ENCODE measurements around the gene FBH1. TPM values are rescaled to one million over a fixed set of nuclear protein-coding genes. Genes with fewer than 3 reads are reported as not detected.
A peak's percentile ranks its signal among the peaks of the same experiment; 100 is the strongest.

The FBH1 gene
- total and polyA plus RNA-seq, 9 of the 15 experiments (the other 6 are each of a cell fraction or from before 2014, with no cell fraction given), result 13.4 to 108 (median 77.8) TPM

DNA sequence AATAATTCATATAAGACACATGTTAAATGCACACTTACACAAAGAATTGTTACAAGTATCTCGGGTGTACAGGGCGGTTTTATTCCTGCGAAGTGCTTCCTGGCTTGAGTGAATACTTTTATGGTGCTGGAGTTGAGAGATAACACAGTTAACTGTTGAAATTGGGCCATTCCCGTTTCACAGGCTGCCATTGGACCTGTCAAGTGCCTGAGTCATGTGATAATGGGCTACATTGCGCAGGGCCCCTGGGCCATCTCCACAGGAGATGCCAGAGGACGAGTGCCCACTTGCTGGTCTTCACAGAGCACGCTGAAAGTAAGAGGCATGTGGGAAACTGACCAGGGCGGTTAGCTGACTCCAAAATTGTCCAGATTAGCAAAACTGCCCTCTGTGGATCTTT is 4.8 kb downstream of the FBH1 start (continued):
- no peak for TF ChIP-seq NFIX (CRISPR knock-in tag; IDR thresholded peaks at IDR 0.05; ENCODE audit: low read depth)
- TF ChIP-seq, protein P1, sequence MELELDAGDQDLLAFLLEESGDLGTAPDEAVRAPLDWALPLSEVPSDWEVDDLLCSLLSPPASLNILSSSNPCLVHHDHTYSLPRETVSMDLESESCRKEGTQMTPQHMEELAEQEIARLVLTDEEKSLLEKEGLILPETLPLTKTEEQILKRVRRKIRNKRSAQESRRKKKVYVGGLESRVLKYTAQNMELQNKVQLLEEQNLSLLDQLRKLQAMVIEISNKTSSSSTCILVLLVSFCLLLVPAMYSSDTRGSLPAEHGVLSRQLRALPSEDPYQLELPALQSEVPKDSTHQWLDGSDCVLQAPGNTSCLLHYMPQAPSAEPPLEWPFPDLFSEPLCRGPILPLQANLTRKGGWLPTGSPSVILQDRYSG (tag; conservative IDR thresholded peaks at IDR 0.05; ENCODE audit: low read depth), result no peak
- no peak for TF ChIP-seq SMARCA5 (IDR thresholded peaks at IDR 0.05)
- no peak for TF ChIP-seq ZNF445 (CRISPR knock-in tag; IDR thresholded peaks at IDR 0.05; ENCODE audit: low read depth)
- TF ChIP-seq ZNF695 (CRISPR knock-in tag; IDR thresholded peaks at IDR 0.05), result no peak
- no peak for TF ChIP-seq SRSF9 (IDR thresholded peaks at IDR 0.05; ENCODE audit: borderline replicate concordance, low read depth, low read length)
- 0 out of 2 replicates have a peak, but pooled peaks have one; percentile 16 for TF ChIP-seq NR2C1 (IDR thresholded peaks at IDR 0.05)
- TF ChIP-seq NR2C1 (tag; IDR thresholded peaks at IDR 0.05), result no peak; the same call in 1 of the 2 replicates
- TF ChIP-seq ZNF316 (IDR thresholded peaks at IDR 0.05), result no peak
- TF ChIP-seq PPARD (CRISPR knock-in tag; IDR thresholded peaks at IDR 0.05), result no peak
- no peak for TF ChIP-seq SP2 (IDR thresholded peaks at IDR 0.05; ENCODE audit: extremely low read depth, low read depth, low read length, poor library complexity, severe bottlenecking)
- no peak for TF ChIP-seq RBM25 (IDR thresholded peaks at IDR 0.05; ENCODE audit: low read depth, low read length, severe bottlenecking)
- no peak for TF ChIP-seq NELFE (IDR thresholded peaks at IDR 0.05; ENCODE audit: insufficient read depth, insufficient read length)
- no peak for TF ChIP-seq BMI1 (IDR thresholded peaks at IDR 0.05; ENCODE audit: low read length)
- TF ChIP-seq YY1 (IDR thresholded peaks at IDR 0.05; ENCODE audit: borderline replicate concordance in 1 of 3, control insufficient read depth in 1 of 3, extremely low read depth in 1 of 3, insufficient read depth in 3 of 3, insufficient read length in 1 of 3, insufficient replicate concordance in 2 of 3, low read depth in 1 of 3, low read length in 2 of 3), result peak in 1 of 3 experiments; percentile 45
- 0 out of 4 replicates have a peak, but pooled peaks of 1 of the 2 experiments have one; percentile 28 for TF ChIP-seq ARNT (IDR thresholded peaks at IDR 0.05)
- no peak for TF ChIP-seq ZNF57 (CRISPR knock-in tag; IDR thresholded peaks at IDR 0.05)
- peak; percentile 90 for TF ChIP-seq DPF2 (IDR thresholded peaks at IDR 0.05)
- TF ChIP-seq CBX3 (IDR thresholded peaks at IDR 0.05; ENCODE audit: borderline replicate concordance in 1 of 2, low read length in 2 of 2), result no peak
- no peak for TF ChIP-seq CCAR2 (IDR thresholded peaks at IDR 0.05; ENCODE audit: low read depth, low read length)
- no peak for TF ChIP-seq ZNF124 (CRISPR knock-in tag; IDR thresholded peaks at IDR 0.05)
- peak; percentile 67 for TF ChIP-seq NFIC (IDR thresholded peaks at IDR 0.05)
- no peak for TF ChIP-seq RB1 (IDR thresholded peaks at IDR 0.05; ENCODE audit: low read depth)
- no peak for TF ChIP-seq ZNF134 (CRISPR knock-in tag; conservative IDR thresholded peaks at IDR 0.05)
- no peak for TF ChIP-seq ZFP30 (CRISPR knock-in tag; IDR thresholded peaks at IDR 0.05; ENCODE audit: borderline replicate concordance)
- TF ChIP-seq ZZZ3 (IDR thresholded peaks at IDR 0.05), result no peak
- TF ChIP-seq, protein P2, sequence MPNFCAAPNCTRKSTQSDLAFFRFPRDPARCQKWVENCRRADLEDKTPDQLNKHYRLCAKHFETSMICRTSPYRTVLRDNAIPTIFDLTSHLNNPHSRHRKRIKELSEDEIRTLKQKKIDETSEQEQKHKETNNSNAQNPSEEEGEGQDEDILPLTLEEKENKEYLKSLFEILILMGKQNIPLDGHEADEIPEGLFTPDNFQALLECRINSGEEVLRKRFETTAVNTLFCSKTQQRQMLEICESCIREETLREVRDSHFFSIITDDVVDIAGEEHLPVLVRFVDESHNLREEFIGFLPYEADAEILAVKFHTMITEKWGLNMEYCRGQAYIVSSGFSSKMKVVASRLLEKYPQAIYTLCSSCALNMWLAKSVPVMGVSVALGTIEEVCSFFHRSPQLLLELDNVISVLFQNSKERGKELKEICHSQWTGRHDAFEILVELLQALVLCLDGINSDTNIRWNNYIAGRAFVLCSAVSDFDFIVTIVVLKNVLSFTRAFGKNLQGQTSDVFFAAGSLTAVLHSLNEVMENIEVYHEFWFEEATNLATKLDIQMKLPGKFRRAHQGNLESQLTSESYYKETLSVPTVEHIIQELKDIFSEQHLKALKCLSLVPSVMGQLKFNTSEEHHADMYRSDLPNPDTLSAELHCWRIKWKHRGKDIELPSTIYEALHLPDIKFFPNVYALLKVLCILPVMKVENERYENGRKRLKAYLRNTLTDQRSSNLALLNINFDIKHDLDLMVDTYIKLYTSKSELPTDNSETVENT (CRISPR knock-in tag; IDR thresholded peaks at IDR 0.05), result no peak
- peak; percentile 52; the same call in 1 of the 2 replicates for TF ChIP-seq ZNF175 (CRISPR knock-in tag; IDR thresholded peaks at IDR 0.05; ENCODE audit: low read depth)
- TF ChIP-seq ZNF212 (CRISPR knock-in tag; IDR thresholded peaks at IDR 0.05), result no peak
- TF ChIP-seq HNRNPL (IDR thresholded peaks at IDR 0.05; ENCODE audit: low read depth, low read length), result no peak

Data from K562 (cell line).